ENCODE results near the gene CRYBG1.
A peak's percentile ranks its signal among the peaks of the same experiment; 100 is the strongest.

CRYBG1 gene

GRCh38 chr6:106516616-106517015, 156.1 kb downstream of the CRYBG1 start:
- no peak for TF ChIP-seq CTCF (IDR thresholded peaks at IDR 0.05; ENCODE audit: borderline replicate concordance, insufficient read depth, low read depth, low read length)
- no peak overlapping the region for H3K4me3 ChIP-seq (ENCODE audit: low read depth, low read length)

- H3K4me3 ChIP-seq (ENCODE audit: low read depth, low read length) = no peak overlapping the region
- TF ChIP-seq CTCF (IDR thresholded peaks at IDR 0.05; ENCODE audit: borderline replicate concordance, insufficient read depth, low read depth, low read length) = no peak
These were observed 157.2 kb downstream of the CRYBG1 start for GRCh38 chr6:106517706-106518105.

DNA sequence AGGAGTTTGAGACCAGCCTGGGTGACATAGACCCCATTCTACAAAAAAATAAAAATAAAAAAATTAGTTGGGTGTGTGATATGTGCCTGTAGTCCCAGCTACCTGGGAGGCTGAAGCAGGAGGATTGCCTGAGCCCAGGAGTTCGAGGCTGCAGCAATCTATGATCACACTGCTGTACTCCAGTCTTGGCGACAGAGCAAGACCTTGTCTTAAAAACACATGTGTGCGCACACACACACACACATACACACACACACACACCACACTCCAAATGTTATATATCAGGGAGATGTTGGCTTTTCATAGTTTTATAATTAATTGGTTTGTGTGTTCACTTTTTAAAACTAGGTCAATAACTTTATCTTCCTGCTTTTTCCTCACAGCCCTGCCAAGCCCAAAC, 158.2 kb downstream of the CRYBG1 start:
- H3K4me3 ChIP-seq (ENCODE audit: low read depth, low read length) = peak overlapping the region; percentile 51
- no peak for TF ChIP-seq CTCF (IDR thresholded peaks at IDR 0.05; ENCODE audit: borderline replicate concordance, insufficient read depth, low read depth, low read length)

DNA sequence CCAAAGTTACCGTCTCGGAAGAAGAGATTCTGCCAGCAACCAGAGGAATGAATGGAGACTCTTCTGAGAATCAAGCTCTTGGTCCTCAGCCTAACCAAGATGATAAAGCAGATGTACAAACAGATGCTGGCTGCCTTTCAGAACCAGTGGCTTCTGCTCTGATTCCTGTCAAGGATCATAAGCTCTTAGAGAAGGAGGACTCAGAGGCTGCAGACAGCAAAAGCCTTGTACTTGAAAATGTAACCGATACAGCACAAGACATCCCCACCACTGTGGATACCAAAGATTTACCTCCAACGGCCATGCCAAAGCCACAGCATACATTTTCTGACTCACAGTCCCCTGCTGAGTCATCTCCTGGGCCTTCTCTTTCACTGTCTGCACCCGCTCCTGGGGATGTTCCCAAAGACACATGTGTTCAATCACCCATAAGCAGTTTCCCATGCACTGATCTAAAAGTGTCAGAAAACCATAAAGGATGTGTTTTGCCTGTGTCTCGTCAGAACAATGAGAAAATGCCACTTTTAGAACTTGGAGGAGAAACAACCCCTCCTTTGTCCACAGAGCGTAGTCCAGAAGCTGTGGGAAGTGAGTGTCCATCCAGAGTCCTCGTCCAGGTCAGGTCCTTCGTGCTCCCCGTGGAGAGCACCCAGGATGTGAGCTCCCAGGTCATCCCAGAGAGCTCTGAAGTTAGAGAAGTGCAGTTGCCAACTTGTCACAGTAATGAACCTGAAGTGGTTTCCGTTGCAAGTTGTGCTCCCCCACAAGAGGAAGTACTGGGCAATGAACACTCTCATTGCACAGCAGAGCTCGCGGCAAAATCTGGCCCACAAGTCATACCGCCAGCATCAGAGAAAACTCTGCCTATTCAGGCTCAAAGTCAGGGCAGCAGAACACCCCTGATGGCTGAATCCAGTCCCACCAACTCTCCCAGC, 159.2 kb downstream of the CRYBG1 start:
- peak overlapping the region; percentile 51 for H3K4me3 ChIP-seq (ENCODE audit: low read depth, low read length)
- no peak for TF ChIP-seq CTCF (IDR thresholded peaks at IDR 0.05; ENCODE audit: borderline replicate concordance, insufficient read depth, low read depth, low read length)

GRCh38 chr6:106520711-106521401, 160.3 kb downstream of the CRYBG1 start:
- H3K4me3 ChIP-seq (ENCODE audit: low read depth, low read length) = peak overlapping the region; percentile 51
- TF ChIP-seq CTCF (IDR thresholded peaks at IDR 0.05; ENCODE audit: borderline replicate concordance, insufficient read depth, low read depth, low read length) = no peak

GRCh38 chr6:106522562-106523250, 162.2 kb downstream of the CRYBG1 start:
- peak overlapping the region; percentile 32 for H3K4me3 ChIP-seq (ENCODE audit: low read depth, low read length)
- TF ChIP-seq CTCF (IDR thresholded peaks at IDR 0.05; ENCODE audit: borderline replicate concordance, insufficient read depth, low read depth, low read length) = no peak
